HEK293 (cell line): ENCODE results near the gene BHLHA9.

Experiments
- CTCF ChIA-PET: fragments of 350-600 bp; formaldehyde crosslinking; extraction: SDS; loops from one replicate; lab custom pipeline; 2021; ENCODE audit warnings: antibody characterized with exemption; lab: Yijun Ruan, JAX
- POLR2A ChIA-PET: fragments of 300-600 bp; formaldehyde crosslinking; extraction: SDS; loops from one replicate; lab custom pipeline; 2020; ENCODE audit warnings: antibody characterized with exemption, inconsistent platforms; lab: Yijun Ruan, JAX
- H3K27ac ChIP-seq: fragments of 200-500 bp; sonication (Bioruptor generic); 2 replicates; pipeline ENCODE4 v1.5.1; 2014; ENCODE audit warnings: low read depth, low read length, control low read depth, inconsistent platforms; ENCODE audit errors: extremely low read depth
- H3K36me3 ChIP-seq, 2 experiments: fragments of 200-500 bp in 1 of 2; sonication (Bioruptor generic) in 1 of 2; 1 replicate in 1 of 2; 2 replicates in 1 of 2; pipeline ENCODE4 v1.5.1; 2014 to 2017; ENCODE audit warnings: inconsistent platforms in 2 of 2, low read length in 2 of 2; ENCODE audit not compliant: control insufficient read depth in 2 of 2, insufficient read depth in 1 of 2
- H3K4me1 ChIP-seq: fragments of 200-500 bp; sonication (Bioruptor generic); 2 replicates; pipeline ENCODE4 v1.5.1; 2014; ENCODE audit warnings: mild to moderate bottlenecking, low read length, inconsistent platforms; ENCODE audit not compliant: control insufficient read depth, insufficient read depth
- H3K4me3 ChIP-seq: 2 replicates; pipeline ENCODE4 v1.5.1; 2011; ENCODE audit warnings: low read depth, mild to moderate bottlenecking, control low read depth, low read length, moderate library complexity
- H3K9me3 ChIP-seq: fragments of 200-500 bp; sonication (Bioruptor generic); 2 replicates; pipeline ENCODE4 v1.5.1; 2014; ENCODE audit warnings: low read depth, low read length, inconsistent platforms; ENCODE audit not compliant: control insufficient read depth, insufficient read depth
- BCL11A ChIP-seq: fragments of 450-650 bp; formaldehyde crosslinking; IDR thresholded peaks from 2 replicates; pipeline ENCODE4 v1.5.1; 2016; ENCODE audit warnings: low read depth, missing biosample characterization, missing genetic modification characterization
- MYNN ChIP-seq: fragments of 450-650 bp; formaldehyde crosslinking; IDR thresholded peaks from 2 replicates; pipeline ENCODE4 v1.5.1; 2016; ENCODE audit warnings: missing biosample characterization, missing genetic modification characterization, borderline replicate concordance
- SCRT1 ChIP-seq: fragments of 450-650 bp; formaldehyde crosslinking; IDR thresholded peaks from 2 replicates; pipeline ENCODE4 v1.5.1; 2016; ENCODE audit warnings: missing biosample characterization, missing genetic modification characterization, borderline replicate concordance
- SETDB1 ChIP-seq: IDR thresholded peaks from one replicate; pipeline ENCODE4 v1.6.1; 2017; ENCODE audit warnings: mild to moderate bottlenecking, low read length, moderate library complexity, mixed read lengths; ENCODE audit not compliant: insufficient read length
- SP2 ChIP-seq: fragments of 450-650 bp; formaldehyde crosslinking; IDR thresholded peaks from 2 replicates; pipeline ENCODE4 v1.5.1; 2016; ENCODE audit warnings: missing biosample characterization, missing genetic modification characterization
- ZBTB21 ChIP-seq: fragments of 450-650 bp; formaldehyde crosslinking; IDR thresholded peaks from 2 replicates; pipeline ENCODE4 v1.5.1; 2017; ENCODE audit warnings: missing biosample characterization, missing genetic modification characterization
- ZNF132 ChIP-seq: fragments of 450-650 bp; formaldehyde crosslinking; IDR thresholded peaks from 2 replicates; pipeline ENCODE4 v1.5.1; 2017; ENCODE audit warnings: missing biosample characterization, missing genetic modification characterization, borderline replicate concordance
- ZNF174 ChIP-seq: fragments of 450-650 bp; formaldehyde crosslinking; IDR thresholded peaks from 2 replicates; pipeline ENCODE4 v1.5.0; 2017; ENCODE audit warnings: missing biosample characterization, mild to moderate bottlenecking, missing genetic modification characterization
- ZNF248 ChIP-seq: fragments of 450-650 bp; formaldehyde crosslinking; IDR thresholded peaks from 2 replicates; pipeline ENCODE4 v1.5.1; 2017; ENCODE audit warnings: missing biosample characterization, missing genetic modification characterization
- ZNF266 ChIP-seq: fragments of 450-650 bp; formaldehyde crosslinking; IDR thresholded peaks from 2 replicates; pipeline ENCODE4 v1.5.1; 2016; ENCODE audit warnings: missing biosample characterization, missing genetic modification characterization, low read depth
- ZNF324 ChIP-seq: fragments of 450-650 bp; formaldehyde crosslinking; IDR thresholded peaks from 2 replicates; pipeline ENCODE4 v1.5.1; 2016; ENCODE audit warnings: missing biosample characterization, missing genetic modification characterization
- ZNF561 ChIP-seq: fragments of 450-650 bp; IDR thresholded peaks from 2 replicates; pipeline ENCODE4 v1.5.1; 2018; ENCODE audit warnings: missing biosample characterization, missing genetic modification characterization, borderline replicate concordance
- ZNF623 ChIP-seq: fragments of 450-650 bp; formaldehyde crosslinking; IDR thresholded peaks from 2 replicates; pipeline ENCODE4 v1.5.1; 2016; ENCODE audit warnings: missing biosample characterization, missing genetic modification characterization
- ZNF660 ChIP-seq: fragments of 450-650 bp; IDR thresholded peaks from 2 replicates; pipeline ENCODE4 v1.5.1; 2018; ENCODE audit warnings: missing biosample characterization, mild to moderate bottlenecking, missing genetic modification characterization
- ZNF701 ChIP-seq: fragments of 450-650 bp; formaldehyde crosslinking; IDR thresholded peaks from 2 replicates; pipeline ENCODE4 v1.5.1; 2016; ENCODE audit warnings: missing biosample characterization, missing genetic modification characterization
- ZNF76 ChIP-seq: fragments of 450-650 bp; formaldehyde crosslinking; IDR thresholded peaks from 2 replicates; pipeline ENCODE4; 2016; ENCODE audit warnings: low read depth, missing biosample characterization, missing genetic modification characterization, borderline replicate concordance
- TF ChIP-seq, protein P1 (sequence below): fragments of 450-650 bp; formaldehyde crosslinking; IDR thresholded peaks from 2 replicates; pipeline ENCODE4 v1.5.1; 2016; ENCODE audit warnings: missing biosample characterization, missing genetic modification characterization
- TF ChIP-seq, protein P2 (sequence below): fragments of 450-650 bp; formaldehyde crosslinking; IDR thresholded peaks from 2 replicates; pipeline ENCODE4 v1.5.1; 2016; ENCODE audit warnings: missing biosample characterization, missing genetic modification characterization
- TF ChIP-seq, protein P3 (sequence below): fragments of 450-650 bp; formaldehyde crosslinking; IDR thresholded peaks from 2 replicates; pipeline ENCODE4 v1.5.1; 2017; ENCODE audit warnings: missing biosample characterization, missing genetic modification characterization

The BHLHA9 gene

DNA sequence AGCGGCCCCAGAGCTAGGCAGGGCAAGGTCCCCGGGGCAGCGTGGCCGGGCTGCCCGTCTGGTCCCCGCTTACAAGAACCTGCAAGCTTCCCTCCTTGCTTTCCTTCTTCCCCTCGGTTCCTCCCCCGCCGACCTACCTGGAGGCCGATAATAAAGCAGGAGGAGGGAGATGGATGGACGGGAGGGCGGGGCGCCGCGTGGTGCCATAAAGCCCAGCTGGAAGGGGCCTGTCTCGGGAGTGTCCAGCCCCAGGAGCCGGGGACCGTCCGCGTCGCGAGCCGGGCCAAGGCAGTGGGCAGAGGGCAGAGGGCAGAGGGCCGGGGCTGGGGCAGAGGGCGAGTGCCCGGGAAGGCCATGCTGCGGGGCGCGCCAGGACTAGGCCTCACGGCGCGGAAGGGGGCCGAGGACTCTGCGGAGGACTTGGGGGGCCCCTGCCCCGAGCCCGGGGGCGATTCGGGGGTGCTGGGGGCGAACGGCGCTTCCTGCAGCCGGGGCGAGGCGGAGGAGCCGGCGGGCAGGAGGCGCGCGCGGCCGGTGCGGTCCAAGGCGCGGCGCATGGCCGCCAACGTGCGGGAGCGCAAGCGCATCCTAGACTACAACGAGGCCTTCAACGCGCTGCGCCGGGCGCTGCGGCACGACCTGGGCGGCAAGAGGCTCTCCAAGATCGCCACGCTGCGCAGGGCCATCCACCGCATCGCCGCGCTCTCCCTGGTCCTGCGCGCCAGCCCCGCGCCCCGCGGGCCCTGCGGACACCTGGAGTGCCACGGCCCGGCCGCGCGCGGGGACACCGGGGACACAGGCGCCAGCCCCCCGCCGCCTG lies at the start of gene BHLHA9:
Gene BHLHA9, plus strand, starts transcription at position 235 of the 820 bp plus-strand sequence. Its CDS starts 120 bp downstream, at position 355.
- H3K4me1 ChIP-seq: no peaks in the 10 kb centered on the region
- H3K27ac ChIP-seq: no peak within 1 kb of the TSS
- ChIA-PET CTCF (interaction anchor here (0.6 to 1.0 kb wide), 2 partner anchors 11 to 229 kb away, joined by 3 to 4 read pairs; no protein-coding TSS in a partner anchor), POLR2A (no interaction called here)
- no peaks in the 10 kb centered on the region for H3K9me3 ChIP-seq
- no peak within 1 kb of the TSS for H3K4me3 ChIP-seq
- no peaks in the 10 kb centered on the region for H3K36me3 ChIP-seq
- TF ChIP-seq, protein P1, sequence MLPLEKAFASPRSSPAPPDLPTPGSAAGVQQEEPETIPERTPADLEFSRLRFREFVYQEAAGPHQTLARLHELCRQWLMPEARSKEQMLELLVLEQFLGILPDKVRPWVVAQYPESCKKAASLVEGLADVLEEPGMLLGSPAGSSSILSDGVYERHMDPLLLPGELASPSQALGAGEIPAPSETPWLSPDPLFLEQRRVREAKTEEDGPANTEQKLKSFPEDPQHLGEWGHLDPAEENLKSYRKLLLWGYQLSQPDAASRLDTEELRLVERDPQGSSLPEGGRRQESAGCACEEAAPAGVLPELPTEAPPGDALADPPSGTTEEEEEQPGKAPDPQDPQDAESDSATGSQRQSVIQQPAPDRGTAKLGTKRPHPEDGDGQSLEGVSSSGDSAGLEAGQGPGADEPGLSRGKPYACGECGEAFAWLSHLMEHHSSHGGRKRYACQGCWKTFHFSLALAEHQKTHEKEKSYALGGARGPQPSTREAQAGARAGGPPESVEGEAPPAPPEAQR (tag by site-specific recombination): no peak
- no peak for TF ChIP-seq ZNF660
- TF ChIP-seq ZNF561 (tag by site-specific recombination): no peak
- TF ChIP-seq ZNF132 (tag by site-specific recombination): no peak
- TF ChIP-seq ZBTB21: no peak
- TF ChIP-seq, protein P2, sequence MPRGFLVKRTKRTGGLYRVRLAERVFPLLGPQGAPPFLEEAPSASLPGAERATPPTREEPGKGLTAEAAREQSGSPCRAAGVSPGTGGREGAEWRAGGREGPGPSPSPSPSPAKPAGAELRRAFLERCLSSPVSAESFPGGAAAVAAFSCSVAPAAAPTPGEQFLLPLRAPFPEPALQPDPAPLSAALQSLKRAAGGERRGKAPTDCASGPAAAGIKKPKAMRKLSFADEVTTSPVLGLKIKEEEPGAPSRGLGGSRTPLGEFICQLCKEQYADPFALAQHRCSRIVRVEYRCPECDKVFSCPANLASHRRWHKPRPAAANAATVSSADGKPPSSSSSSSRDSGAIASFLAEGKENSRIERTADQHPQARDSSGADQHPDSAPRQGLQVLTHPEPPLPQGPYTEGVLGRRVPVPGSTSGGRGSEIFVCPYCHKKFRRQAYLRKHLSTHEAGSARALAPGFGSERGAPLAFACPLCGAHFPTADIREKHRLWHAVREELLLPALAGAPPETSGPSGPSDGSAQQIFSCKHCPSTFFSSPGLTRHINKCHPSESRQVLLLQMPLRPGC (tag by site-specific recombination): no peak
- TF ChIP-seq MYNN (tag by site-specific recombination): no peak
- peak; percentile 18; the same call in 1 of the 2 replicates for TF ChIP-seq ZNF623 (tag by site-specific recombination)
- TF ChIP-seq ZNF266 (tag by site-specific recombination): no peak
- TF ChIP-seq ZNF701 (tag by site-specific recombination): no peak
- TF ChIP-seq BCL11A (tag by site-specific recombination): no peak
- TF ChIP-seq ZNF76 (tag by site-specific recombination): no peak
- TF ChIP-seq ZNF174 (tag by site-specific recombination): no peak
- TF ChIP-seq, protein P3, sequence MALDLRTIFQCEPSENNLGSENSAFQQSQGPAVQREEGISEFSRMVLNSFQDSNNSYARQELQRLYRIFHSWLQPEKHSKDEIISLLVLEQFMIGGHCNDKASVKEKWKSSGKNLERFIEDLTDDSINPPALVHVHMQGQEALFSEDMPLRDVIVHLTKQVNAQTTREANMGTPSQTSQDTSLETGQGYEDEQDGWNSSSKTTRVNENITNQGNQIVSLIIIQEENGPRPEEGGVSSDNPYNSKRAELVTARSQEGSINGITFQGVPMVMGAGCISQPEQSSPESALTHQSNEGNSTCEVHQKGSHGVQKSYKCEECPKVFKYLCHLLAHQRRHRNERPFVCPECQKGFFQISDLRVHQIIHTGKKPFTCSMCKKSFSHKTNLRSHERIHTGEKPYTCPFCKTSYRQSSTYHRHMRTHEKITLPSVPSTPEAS (tag by site-specific recombination): no peak
- TF ChIP-seq ZNF248 (tag by site-specific recombination): no peak
- peak; percentile 8; the same call in 1 of the 2 replicates for TF ChIP-seq SP2 (tag by site-specific recombination)
- TF ChIP-seq ZNF324 (tag by site-specific recombination): no peak

DNA sequence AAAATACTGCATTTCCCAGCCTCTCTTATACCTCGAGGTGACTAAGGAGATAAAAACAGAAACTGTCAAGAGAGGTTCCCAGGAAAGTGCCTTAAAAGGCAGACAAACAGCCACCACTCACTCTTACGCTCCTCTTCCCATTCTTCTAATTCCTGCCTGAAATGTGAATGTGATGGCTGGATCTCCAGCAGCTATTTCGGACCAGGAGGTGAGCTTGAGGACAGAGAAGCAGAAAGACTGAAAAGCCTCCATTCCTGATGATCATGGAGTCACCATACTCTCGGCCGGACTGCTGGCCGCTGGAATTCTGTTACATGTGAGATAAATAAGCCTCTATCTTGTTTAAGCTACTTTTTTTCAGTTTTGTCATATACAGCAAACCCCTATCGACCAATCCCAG lies 49.0 kb upstream of the BHLHA9 start:
- TF ChIP-seq SETDB1: peak; percentile 78
- TF ChIP-seq SCRT1 (tag by site-specific recombination): no peak
- ChIA-PET POLR2A (interaction anchor here (1.4 kb wide), 1 partner anchor 8 kb away, joined by 5 read pairs; no protein-coding TSS in a partner anchor), CTCF (interaction anchor here (0.5 kb wide), 1 partner anchor 206 kb away, joined by 4 read pairs; no protein-coding TSS in a partner anchor)
- Histone ChIP-seq H3K4me1 (0 out of 2 replicates have a peak, but pooled peaks cover 1% of the 10 kb centered on the region), H3K4me3 (no peak overlapping the region), H3K36me3 (peaks cover 0 to 4% of the 10 kb centered on the region in 2 experiments; a peak in 2 of 3 replicates), H3K9me3 (no peaks in the 10 kb centered on the region), H3K27ac (no peak overlapping the region)
